Progenitor cell of endocrine pancreas (in vitro differentiated cells): ENCODE measurements around the gene TLR5. TPM values are rescaled to one million over a fixed set of nuclear protein-coding genes. Genes with fewer than 3 reads are reported as not detected.

ENCODE experiments used
- DNase-seq: peaks from one replicate; pipeline ENCODE4 v3.0.0; 2021; ENCODE audit warnings: low spot score; ENCODE audit not compliant: unreplicated experiment
- H3K27ac Mint-ChIP-seq: 2 replicates; pipeline ENCODE4 v1.8.0; 2021; ENCODE audit warnings: mild to moderate bottlenecking, moderate library complexity, mixed read lengths
- H3K27me3 Mint-ChIP-seq: 2 replicates; pipeline ENCODE4 v1.8.0; 2021; ENCODE audit warnings: mixed read lengths
- H3K36me3 Mint-ChIP-seq: 2 replicates; pipeline ENCODE4 v1.8.0; 2022; ENCODE audit warnings: mixed read lengths; ENCODE audit not compliant: insufficient read depth
- H3K4me1 Mint-ChIP-seq: 2 replicates; pipeline ENCODE4 v1.8.0; 2021; ENCODE audit warnings: low read depth, mixed read lengths
- H3K4me3 Mint-ChIP-seq: 2 replicates; pipeline ENCODE4 v1.8.0; 2021; ENCODE audit warnings: low read depth, mild to moderate bottlenecking, moderate library complexity, mixed read lengths
- H3K9me3 Mint-ChIP-seq: 2 replicates; pipeline ENCODE4 v1.8.0; 2021; ENCODE audit warnings: low read depth, mixed read lengths
- total RNA-seq: library from RNA; stranded (reverse); gene quantifications from 2 replicates; pipeline ENCODE4 v1.2.1, GENCODE V29; 2021
- TF ChIP-seq, protein P1 (sequence below): fragments of 200-600 bp; sonication (generic); IDR thresholded peaks from one replicate; pipeline ENCODE4 v1.5.0; 2021; ENCODE audit warnings: antibody characterized with exemption, mild to moderate bottlenecking; ENCODE audit not compliant: unreplicated experiment

TLR5 gene
- total RNA-seq, 1 donor from 2014 or later, result 3.2 TPM

DNA sequence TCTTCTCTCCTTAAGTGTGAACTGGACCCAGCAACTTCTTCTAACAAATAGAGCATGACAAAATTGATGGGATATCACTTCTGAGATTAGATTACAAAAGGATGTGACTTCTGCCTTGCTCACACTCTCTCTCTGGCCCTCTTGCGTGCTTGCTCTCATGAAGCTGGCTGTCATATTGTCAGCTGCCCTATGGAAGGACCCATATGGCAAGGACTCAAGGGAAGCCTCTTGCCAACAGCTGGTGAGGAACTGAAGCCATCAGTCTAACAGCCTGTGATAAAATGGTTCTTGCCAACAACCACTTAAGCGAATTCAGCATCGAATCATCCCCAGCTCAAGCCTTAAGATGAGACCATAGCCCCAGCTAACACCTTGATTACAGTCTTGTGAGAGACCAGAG is 4.8 kb upstream of the TLR5 start:
- TF ChIP-seq, protein P1, sequence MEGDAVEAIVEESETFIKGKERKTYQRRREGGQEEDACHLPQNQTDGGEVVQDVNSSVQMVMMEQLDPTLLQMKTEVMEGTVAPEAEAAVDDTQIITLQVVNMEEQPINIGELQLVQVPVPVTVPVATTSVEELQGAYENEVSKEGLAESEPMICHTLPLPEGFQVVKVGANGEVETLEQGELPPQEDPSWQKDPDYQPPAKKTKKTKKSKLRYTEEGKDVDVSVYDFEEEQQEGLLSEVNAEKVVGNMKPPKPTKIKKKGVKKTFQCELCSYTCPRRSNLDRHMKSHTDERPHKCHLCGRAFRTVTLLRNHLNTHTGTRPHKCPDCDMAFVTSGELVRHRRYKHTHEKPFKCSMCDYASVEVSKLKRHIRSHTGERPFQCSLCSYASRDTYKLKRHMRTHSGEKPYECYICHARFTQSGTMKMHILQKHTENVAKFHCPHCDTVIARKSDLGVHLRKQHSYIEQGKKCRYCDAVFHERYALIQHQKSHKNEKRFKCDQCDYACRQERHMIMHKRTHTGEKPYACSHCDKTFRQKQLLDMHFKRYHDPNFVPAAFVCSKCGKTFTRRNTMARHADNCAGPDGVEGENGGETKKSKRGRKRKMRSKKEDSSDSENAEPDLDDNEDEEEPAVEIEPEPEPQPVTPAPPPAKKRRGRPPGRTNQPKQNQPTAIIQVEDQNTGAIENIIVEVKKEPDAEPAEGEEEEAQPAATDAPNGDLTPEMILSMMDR, result no peak
- H3K27me3 Mint-ChIP-seq, result peaks cover 14% of the 10 kb centered on the region
- no peak for DNase-seq
- peaks cover 13% of the 10 kb centered on the region for H3K9me3 Mint-ChIP-seq
- H3K36me3 Mint-ChIP-seq, result peaks cover 2% of the 10 kb centered on the region
- no peak overlapping the region for H3K27ac Mint-ChIP-seq
- H3K4me1 Mint-ChIP-seq, result peaks cover 8% of the 10 kb centered on the region
- H3K4me3 Mint-ChIP-seq, result no peak overlapping the region

DNA sequence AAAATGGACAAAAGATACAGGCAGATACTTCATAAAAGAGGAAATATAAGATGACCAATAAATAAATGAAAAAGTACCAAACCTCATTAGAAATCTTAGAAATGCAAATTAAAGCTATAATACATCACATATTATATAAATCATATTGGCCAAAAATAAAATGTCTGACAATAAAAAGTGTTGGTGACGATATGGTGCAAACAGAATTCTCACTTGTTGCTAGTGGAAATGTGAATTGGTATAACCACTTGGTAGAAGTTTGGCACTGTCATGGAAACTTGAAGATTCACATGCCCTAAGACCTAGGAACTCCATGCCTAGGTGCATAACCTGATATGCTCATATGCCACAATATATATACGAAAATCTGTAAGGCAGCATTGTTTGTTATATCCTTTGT is 4.4 kb upstream of the TLR5 start:
- TF ChIP-seq, protein P1, result no peak
- H3K4me1 Mint-ChIP-seq, result peaks cover 10% of the 10 kb centered on the region
- no peak overlapping the region for H3K27ac Mint-ChIP-seq
- peaks cover 2% of the 10 kb centered on the region for H3K36me3 Mint-ChIP-seq
- H3K9me3 Mint-ChIP-seq, result peaks cover 13% of the 10 kb centered on the region
- peaks cover 14% of the 10 kb centered on the region for H3K27me3 Mint-ChIP-seq
- DNase-seq, result no peak
- no peak overlapping the region for H3K4me3 Mint-ChIP-seq

DNA sequence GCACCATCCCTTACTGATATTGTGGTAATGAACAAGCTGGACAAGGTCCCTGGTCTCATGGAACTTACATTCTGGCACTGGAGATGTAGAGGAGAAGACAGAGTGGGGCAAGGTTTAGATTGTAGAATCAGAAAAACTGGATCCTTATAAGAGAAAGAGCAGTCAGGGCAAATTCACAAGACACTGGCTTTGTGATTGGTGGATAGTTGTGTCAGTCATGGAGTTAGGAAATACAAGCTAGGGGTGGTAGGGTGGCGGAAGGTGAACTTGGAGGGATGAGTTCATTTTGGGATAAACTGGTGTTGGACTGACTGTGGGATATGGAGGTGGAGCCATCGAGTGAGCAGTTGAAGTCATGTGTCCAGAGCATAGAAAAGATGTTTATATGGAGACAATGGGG is 3.7 kb upstream of the TLR5 start:
- TF ChIP-seq, protein P1, result no peak
- Mint-ChIP-seq H3K9me3 (peaks cover 13% of the 10 kb centered on the region), H3K4me1 (peaks cover 10% of the 10 kb centered on the region), H3K4me3 (no peak overlapping the region), H3K27ac (no peak overlapping the region), H3K36me3 (peaks cover 2% of the 10 kb centered on the region), H3K27me3 (peaks cover 11% of the 10 kb centered on the region)
- DNase-seq, result no peak

DNA sequence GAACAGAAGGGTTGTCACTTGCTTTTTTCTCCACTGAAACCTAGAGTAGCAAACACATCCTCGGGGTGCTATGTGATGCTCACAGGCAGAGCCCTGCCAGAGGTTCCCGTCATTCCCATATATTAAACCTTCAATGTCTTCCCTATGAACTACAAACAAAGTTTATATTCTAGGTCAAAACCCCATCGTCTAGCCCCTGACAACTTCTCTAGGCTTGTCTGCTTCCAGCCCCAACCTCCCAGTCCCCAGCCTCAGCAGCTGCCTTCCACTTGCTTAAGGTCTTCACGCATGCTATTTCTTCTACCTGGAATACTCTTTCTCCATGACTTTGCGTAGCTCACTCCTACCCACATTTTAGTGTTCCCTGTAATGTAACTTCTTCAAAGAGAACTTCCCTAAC is 1.9 kb upstream of the TLR5 start:
- Mint-ChIP-seq H3K4me1 (peaks cover 17% of the 10 kb centered on the region), H3K27me3 (peaks cover 14% of the 10 kb centered on the region), H3K9me3 (peaks cover 13% of the 10 kb centered on the region), H3K4me3 (no peak overlapping the region), H3K27ac (no peak overlapping the region), H3K36me3 (peaks cover 2% of the 10 kb centered on the region)
- TF ChIP-seq, protein P1, result no peak
- DNase-seq, result no peak

DNA sequence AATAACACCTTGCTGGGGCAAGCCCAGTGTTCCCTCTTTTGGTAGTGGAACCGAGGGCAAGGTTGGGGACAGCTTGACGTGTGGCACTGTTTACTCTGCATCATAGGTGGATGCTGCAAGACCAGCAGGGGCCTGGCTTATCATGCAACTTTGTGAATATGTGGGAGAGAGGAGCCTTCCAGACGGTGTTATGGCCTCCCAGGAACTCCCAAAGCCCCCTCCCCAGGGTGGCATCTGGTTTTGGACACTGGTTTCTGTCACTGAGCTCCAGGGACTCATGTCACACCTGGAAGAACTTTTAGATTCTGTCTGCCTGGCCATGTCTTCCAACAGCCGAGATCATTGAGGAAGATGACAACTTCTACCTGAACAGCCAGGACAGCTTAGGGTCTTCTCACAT is 1.4 kb upstream of the TLR5 start:
- no peak overlapping the region for H3K27ac Mint-ChIP-seq
- peaks cover 14% of the 10 kb centered on the region for H3K27me3 Mint-ChIP-seq
- H3K36me3 Mint-ChIP-seq, result peaks cover 2% of the 10 kb centered on the region
- H3K9me3 Mint-ChIP-seq, result peaks cover 13% of the 10 kb centered on the region
- no peak overlapping the region for H3K4me3 Mint-ChIP-seq
- TF ChIP-seq, protein P1, result no peak
- no peak for DNase-seq
- peaks cover 17% of the 10 kb centered on the region for H3K4me1 Mint-ChIP-seq
